Neutrophil (primary cell): ENCODE measurements around the gene KCTD4.

Experiments
- H3K27ac ChIP-seq: fragments of 200-600 bp; sonication (generic); 2 replicates; pipeline ENCODE4 v1.5.1; 2016; ENCODE audit warnings: mild to moderate bottlenecking, moderate library complexity
- H3K27me3 ChIP-seq: fragments of 200-600 bp; sonication (generic); 2 replicates; pipeline ENCODE4 v1.6.0; 2016; ENCODE audit warnings: mild to moderate bottlenecking
- H3K36me3 ChIP-seq: fragments of 200-600 bp; sonication (generic); 2 replicates; pipeline ENCODE4 v1.5.1; 2017
- H3K4me1 ChIP-seq, 2 experiments: fragments of 200-600 bp in 1 of 2; sonication (generic) in 1 of 2; 1 replicate in 1 of 2; 2 replicates in 1 of 2; pipeline versions ENCODE4 v1.5.1 to v1.6.1; 2013 to 2016; ENCODE audit warnings: low read depth in 1 of 2, low read length in 1 of 2, mild to moderate bottlenecking in 1 of 2, moderate library complexity in 1 of 2; ENCODE audit not compliant: control insufficient read depth in 1 of 2, insufficient read depth in 1 of 2
- H3K4me3 ChIP-seq, 2 experiments: fragments of 200-600 bp in 1 of 2; sonication (generic) in 1 of 2; 1 replicate in 1 of 2; 2 replicates in 1 of 2; pipeline ENCODE4 v1.5.1; 2013 to 2016; ENCODE audit warnings: low read depth in 1 of 2, low read length in 1 of 2, mild to moderate bottlenecking in 1 of 2, moderate library complexity in 1 of 2
- H3K9me3 ChIP-seq: fragments of 200-600 bp; sonication (generic); 2 replicates; pipeline ENCODE4 v1.5.1; 2016
- TF ChIP-seq, protein P1 (sequence below): fragments of 200-600 bp; sonication (generic); IDR thresholded peaks from 2 replicates; pipeline ENCODE4 v1.5.1; 2016; ENCODE audit warnings: antibody characterized with exemption

KCTD4 gene

DNA sequence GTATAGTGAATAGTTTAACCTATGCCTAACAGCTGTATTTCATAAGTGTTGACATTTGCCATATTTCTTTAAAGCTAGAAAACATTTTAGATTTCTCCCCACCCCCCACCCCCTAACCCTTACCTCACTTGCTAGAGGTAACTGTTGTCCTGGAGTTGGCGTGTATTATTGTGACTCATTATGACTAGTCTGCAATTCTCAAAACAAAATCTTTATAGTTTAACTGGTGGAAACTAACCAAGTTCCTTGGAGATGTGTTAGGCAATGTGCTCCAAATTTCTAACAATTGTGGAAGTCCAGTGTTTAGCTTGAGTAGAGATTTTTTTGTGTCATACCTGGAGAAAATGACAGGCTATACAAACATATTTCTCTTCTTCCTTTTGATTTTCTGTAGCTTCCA lies 38.0 kb downstream of the KCTD4 start:
- Histone ChIP-seq H3K9me3 (no peaks in the 10 kb centered on the region), H3K27ac (no peak overlapping the region), H3K36me3 (peaks cover 26% of the 10 kb centered on the region), H3K4me3 (no peak overlapping the region), H3K4me1 (no peaks in the 10 kb centered on the region), H3K27me3 (no peaks in the 10 kb centered on the region)
- TF ChIP-seq, protein P1, sequence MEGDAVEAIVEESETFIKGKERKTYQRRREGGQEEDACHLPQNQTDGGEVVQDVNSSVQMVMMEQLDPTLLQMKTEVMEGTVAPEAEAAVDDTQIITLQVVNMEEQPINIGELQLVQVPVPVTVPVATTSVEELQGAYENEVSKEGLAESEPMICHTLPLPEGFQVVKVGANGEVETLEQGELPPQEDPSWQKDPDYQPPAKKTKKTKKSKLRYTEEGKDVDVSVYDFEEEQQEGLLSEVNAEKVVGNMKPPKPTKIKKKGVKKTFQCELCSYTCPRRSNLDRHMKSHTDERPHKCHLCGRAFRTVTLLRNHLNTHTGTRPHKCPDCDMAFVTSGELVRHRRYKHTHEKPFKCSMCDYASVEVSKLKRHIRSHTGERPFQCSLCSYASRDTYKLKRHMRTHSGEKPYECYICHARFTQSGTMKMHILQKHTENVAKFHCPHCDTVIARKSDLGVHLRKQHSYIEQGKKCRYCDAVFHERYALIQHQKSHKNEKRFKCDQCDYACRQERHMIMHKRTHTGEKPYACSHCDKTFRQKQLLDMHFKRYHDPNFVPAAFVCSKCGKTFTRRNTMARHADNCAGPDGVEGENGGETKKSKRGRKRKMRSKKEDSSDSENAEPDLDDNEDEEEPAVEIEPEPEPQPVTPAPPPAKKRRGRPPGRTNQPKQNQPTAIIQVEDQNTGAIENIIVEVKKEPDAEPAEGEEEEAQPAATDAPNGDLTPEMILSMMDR: no peak

DNA sequence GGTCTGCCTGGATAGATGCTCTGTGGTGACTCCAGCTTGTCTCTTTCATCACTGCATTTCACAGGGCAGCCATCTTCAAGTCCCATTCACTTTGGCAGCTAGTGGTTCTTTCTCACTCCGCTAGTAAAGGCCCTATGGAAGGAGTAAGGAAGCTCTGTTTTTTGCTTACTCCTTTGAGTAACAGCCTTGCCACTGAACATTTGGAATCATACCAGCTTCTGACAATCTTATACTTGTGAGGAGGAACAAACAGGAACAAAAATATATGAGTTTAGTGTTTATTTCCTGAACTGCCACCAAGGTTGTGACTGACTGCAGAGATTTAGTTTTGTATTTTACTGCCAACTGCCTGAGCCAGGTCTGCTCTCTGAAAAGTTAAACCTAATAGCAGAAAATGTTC lies 38.7 kb downstream of the KCTD4 start:
- TF ChIP-seq, protein P1: no peak

GRCh38 chr13:45156565-45157361 lies 44.1 kb downstream of the KCTD4 start:
- TF ChIP-seq, protein P1: no peak
- H3K27me3 ChIP-seq: no peaks in the 10 kb centered on the region
- no peak overlapping the region for H3K27ac ChIP-seq
- no peaks in the 10 kb centered on the region for H3K4me1 ChIP-seq
- peaks cover 26% of the 10 kb centered on the region for H3K36me3 ChIP-seq
- no peak overlapping the region for H3K4me3 ChIP-seq
- no peaks in the 10 kb centered on the region for H3K9me3 ChIP-seq

More for the DNA sequence above, 38.7 kb downstream of the KCTD4 start:
- Histone ChIP-seq H3K27ac (no peak overlapping the region), H3K9me3 (no peaks in the 10 kb centered on the region), H3K4me1 (no peaks in the 10 kb centered on the region), H3K27me3 (no peaks in the 10 kb centered on the region), H3K36me3 (peaks cover 26% of the 10 kb centered on the region), H3K4me3 (no peak overlapping the region)

- no peaks in the 10 kb centered on the region for H3K4me1 ChIP-seq
- TF ChIP-seq, protein P1: no peak
- H3K27ac ChIP-seq: no peak overlapping the region
- peaks cover 15% of the 10 kb centered on the region for H3K36me3 ChIP-seq
- no peak overlapping the region for H3K4me3 ChIP-seq
- H3K9me3 ChIP-seq: no peaks in the 10 kb centered on the region
- no peaks in the 10 kb centered on the region for H3K27me3 ChIP-seq
Observed at GRCh38 chr13:45149964-45150363, 50.9 kb downstream of the KCTD4 start.

DNA sequence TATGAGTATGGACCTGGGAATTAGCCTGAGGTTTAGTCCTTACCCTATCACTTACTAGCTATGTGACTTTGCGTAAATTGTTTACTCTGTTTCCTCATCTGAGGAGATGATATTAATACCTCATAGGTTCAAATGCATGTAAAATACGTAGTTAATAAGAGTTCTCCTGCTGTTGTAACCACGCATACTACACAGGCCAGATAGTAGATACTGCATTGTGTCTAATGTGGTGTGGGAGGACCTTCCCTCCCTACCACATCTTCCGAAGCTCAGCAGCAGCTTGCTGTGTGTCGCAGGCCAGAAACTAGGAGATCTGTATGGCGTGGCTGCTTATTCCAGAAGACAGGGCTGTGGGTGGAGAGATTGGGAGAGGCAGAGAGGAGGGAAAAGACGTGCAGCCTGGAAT lies 57.5 kb downstream of the KCTD4 start:
- TF ChIP-seq, protein P1: no peak
- no peaks in the 10 kb centered on the region for H3K27me3 ChIP-seq
- no peak overlapping the region for H3K4me3 ChIP-seq
- no peaks in the 10 kb centered on the region for H3K4me1 ChIP-seq
- no peaks in the 10 kb centered on the region for H3K9me3 ChIP-seq
- no peak overlapping the region for H3K27ac ChIP-seq
- peaks cover 12% of the 10 kb centered on the region for H3K36me3 ChIP-seq
